Memory B cell (primary cell): Measurements from ENCODE around the gene RNF224.

Experiments
- ATAC-seq: fragments of 150-1000 bp; cut with Tn5 transposase; 2 replicates; pipeline ENCODE4 v1.10.0; 2021; ENCODE audit warnings: low read depth, mild to moderate bottlenecking, moderate library complexity
- DNase-seq, 2 donors: peaks; one replicate each; pipeline ENCODE4 v3.0.0; 2022; ENCODE audit warnings: low spot score in 2 of 2
- H3K27ac Mint-ChIP-seq: one replicate; pipeline ENCODE4 v1.8.0; 2022; ENCODE audit warnings: mild to moderate bottlenecking, moderate library complexity, mixed read lengths
- H3K27me3 Mint-ChIP-seq: one replicate; pipeline ENCODE4 v1.8.0; 2022; ENCODE audit warnings: mixed read lengths
- H3K36me3 Mint-ChIP-seq: one replicate; pipeline ENCODE4 v1.8.0; 2022; ENCODE audit warnings: mild to moderate bottlenecking, mixed read lengths
- H3K4me1 Mint-ChIP-seq: one replicate; pipeline ENCODE4 v1.8.0; 2022; ENCODE audit warnings: mixed read lengths
- H3K4me3 Mint-ChIP-seq: one replicate; pipeline ENCODE4 v1.8.0; 2022; ENCODE audit warnings: mild to moderate bottlenecking, moderate library complexity, mixed read lengths
- H3K9me3 Mint-ChIP-seq: one replicate; pipeline ENCODE4 v1.8.0; 2022; ENCODE audit warnings: mixed read lengths

Gene RNF224

GRCh38 chr9:137224830-137225694 lies 2.2 kb upstream of the RNF224 start, which contains the start of gene CYSRT1:
Gene CYSRT1, plus strand, starts transcription at chr9:137225174. Its CDS starts 448 bp downstream, at chr9:137225622.
- DNase-seq = no peak
- H3K27ac Mint-ChIP-seq = no peak within 1 kb of the TSS
- H3K4me1 Mint-ChIP-seq = peaks cover 7% of the 10 kb centered on the region
- no peak for ATAC-seq
- peaks cover 7% of the 10 kb centered on the region for H3K27me3 Mint-ChIP-seq
- H3K4me3 Mint-ChIP-seq = peak within 1 kb of the TSS; percentile 89
- peaks cover 2% of the 10 kb centered on the region for H3K36me3 Mint-ChIP-seq
- H3K9me3 Mint-ChIP-seq = no peaks in the 10 kb centered on the region

GRCh38 chr9:137225699-137226331 lies 1.5 kb upstream of the RNF224 start:
- H3K27ac Mint-ChIP-seq = no peak overlapping the region
- no peak for ATAC-seq
- no peak overlapping the region for H3K4me3 Mint-ChIP-seq
- no peak for DNase-seq
- H3K4me1 Mint-ChIP-seq = peaks cover 7% of the 10 kb centered on the region
- peaks cover 5% of the 10 kb centered on the region for H3K27me3 Mint-ChIP-seq
- no peaks in the 10 kb centered on the region for H3K9me3 Mint-ChIP-seq
- H3K36me3 Mint-ChIP-seq = peaks cover 2% of the 10 kb centered on the region

- Mint-ChIP-seq H3K4me3 (no peak overlapping the region), H3K4me1 (peaks cover 7% of the 10 kb centered on the region), H3K27me3 (peaks cover 4% of the 10 kb centered on the region), H3K36me3 (peaks cover 2% of the 10 kb centered on the region), H3K9me3 (no peaks in the 10 kb centered on the region), H3K27ac (no peak overlapping the region)
- DNase-seq (no peak), ATAC-seq (no peak)
Observed at GRCh38 chr9:137226338-137227053, 806 bp upstream of the RNF224 start.

- H3K36me3 Mint-ChIP-seq = peaks cover 2% of the 10 kb centered on the region
- no peaks in the 10 kb centered on the region for H3K9me3 Mint-ChIP-seq
- DNase-seq (no peak), ATAC-seq (no peak)
- peak overlapping the region; percentile 1 for H3K27ac Mint-ChIP-seq
- peaks cover 6% of the 10 kb centered on the region for H3K27me3 Mint-ChIP-seq
- peaks cover 6% of the 10 kb centered on the region for H3K4me1 Mint-ChIP-seq
- no peak overlapping the region for H3K4me3 Mint-ChIP-seq
Observed at GRCh38 chr9:137227853-137228505, 677 bp downstream of the RNF224 start.

GRCh38 chr9:137228506-137228967 lies 1.2 kb downstream of the RNF224 start:
- no peak overlapping the region for H3K4me3 Mint-ChIP-seq
- no peaks in the 10 kb centered on the region for H3K9me3 Mint-ChIP-seq
- ATAC-seq = no peak
- no peak for DNase-seq
- peaks cover 3% of the 10 kb centered on the region for H3K4me1 Mint-ChIP-seq
- peaks cover 2% of the 10 kb centered on the region for H3K36me3 Mint-ChIP-seq
- no peak overlapping the region for H3K27ac Mint-ChIP-seq
- H3K27me3 Mint-ChIP-seq = peaks cover 6% of the 10 kb centered on the region

- peaks cover 6% of the 10 kb centered on the region for H3K27me3 Mint-ChIP-seq
- H3K27ac Mint-ChIP-seq = no peak overlapping the region
- ATAC-seq = no peak
- peaks cover 3% of the 10 kb centered on the region for H3K4me1 Mint-ChIP-seq
- H3K4me3 Mint-ChIP-seq = no peak overlapping the region
- DNase-seq = no peak
- H3K9me3 Mint-ChIP-seq = no peaks in the 10 kb centered on the region
- H3K36me3 Mint-ChIP-seq = peaks cover 2% of the 10 kb centered on the region
Observed at GRCh38 chr9:137228968-137229896, 1.9 kb downstream of the RNF224 start.

- peaks cover 12% of the 10 kb centered on the region for H3K27me3 Mint-ChIP-seq
- H3K27ac Mint-ChIP-seq = no peak overlapping the region
- ATAC-seq (no peak), DNase-seq (no peak)
- peaks cover 2% of the 10 kb centered on the region for H3K36me3 Mint-ChIP-seq
- H3K4me3 Mint-ChIP-seq = no peak overlapping the region
- no peaks in the 10 kb centered on the region for H3K9me3 Mint-ChIP-seq
- H3K4me1 Mint-ChIP-seq = peaks cover 8% of the 10 kb centered on the region
Observed at GRCh38 chr9:137229903-137230704, 2.8 kb downstream of the RNF224 start.

GRCh38 chr9:137230705-137231371 lies 3.5 kb downstream of the RNF224 start, which contains the start of gene SLC34A3:
Gene SLC34A3, plus strand, starts transcription at chr9:137230901. Its CDS starts 802 bp downstream, at chr9:137231703.
- H3K27ac Mint-ChIP-seq = no peak within 1 kb of the TSS
- peaks cover 13% of the 10 kb centered on the region for H3K4me1 Mint-ChIP-seq
- ATAC-seq (no peak), DNase-seq (no peak)
- H3K36me3 Mint-ChIP-seq = peaks cover 2% of the 10 kb centered on the region
- no peaks in the 10 kb centered on the region for H3K9me3 Mint-ChIP-seq
- H3K27me3 Mint-ChIP-seq = peaks cover 12% of the 10 kb centered on the region
- H3K4me3 Mint-ChIP-seq = no peak within 1 kb of the TSS

GRCh38 chr9:137231372-137232039 lies 4.2 kb downstream of the RNF224 start:
- DNase-seq (no peak), ATAC-seq (no peak)
- Mint-ChIP-seq H3K4me1 (peaks cover 13% of the 10 kb centered on the region), H3K4me3 (no peak overlapping the region), H3K9me3 (no peaks in the 10 kb centered on the region), H3K27ac (no peak overlapping the region), H3K36me3 (peaks cover 2% of the 10 kb centered on the region), H3K27me3 (peaks cover 12% of the 10 kb centered on the region)

- H3K27me3 Mint-ChIP-seq = peaks cover 12% of the 10 kb centered on the region
- H3K36me3 Mint-ChIP-seq = peaks cover 2% of the 10 kb centered on the region
- no peak overlapping the region for H3K27ac Mint-ChIP-seq
- DNase-seq = no peak
- H3K4me3 Mint-ChIP-seq = no peak overlapping the region
- no peaks in the 10 kb centered on the region for H3K9me3 Mint-ChIP-seq
- H3K4me1 Mint-ChIP-seq = peaks cover 13% of the 10 kb centered on the region
- no peak for ATAC-seq
Observed at GRCh38 chr9:137232101-137232500, 4.8 kb downstream of the RNF224 start.

- Mint-ChIP-seq H3K4me1 (peaks cover 15% of the 10 kb centered on the region), H3K9me3 (no peaks in the 10 kb centered on the region), H3K36me3 (peaks cover 2% of the 10 kb centered on the region), H3K27me3 (peaks cover 11% of the 10 kb centered on the region), H3K27ac (no peak overlapping the region), H3K4me3 (no peak overlapping the region)
- ATAC-seq = no peak
- DNase-seq = no peak
Observed at GRCh38 chr9:137232510-137232909, 5.2 kb downstream of the RNF224 start.
